WTC11 (cell line): ENCODE data around the gene ZFHX3. TPM values are rescaled to one million over a fixed set of nuclear protein-coding genes. Genes with fewer than 3 reads are reported as not detected.

Source experiments
- ATAC-seq: fragments of 200-7000 bp; cut with Tn5 transposase; 2 replicates; pipeline ENCODE4 v1.10.0; 2021; ENCODE audit warnings: mild to moderate bottlenecking, moderate library complexity
- CTCF ChIA-PET: fragments of 300-600 bp; sonication (Branson Sonifier 250); formaldehyde crosslinking; loops from one replicate; lab custom pipeline; 2021; ENCODE audit warnings: antibody characterized with exemption; lab: Charles Lee
- POLR2A ChIA-PET: fragments of 350-600 bp; sonication (Branson Sonifier 250); formaldehyde crosslinking; loops from one replicate; lab custom pipeline; 2021; ENCODE audit warnings: antibody characterized with exemption; lab: Charles Lee
- DNase-seq: peaks from one replicate; pipeline ENCODE4 v3.0.0; 2021; ENCODE audit warnings: low spot score
- H3K27ac Mint-ChIP-seq: 2 replicates; pipeline ENCODE4 v1.8.0; 2021; ENCODE audit warnings: mixed read lengths
- H3K27me3 Mint-ChIP-seq: 2 replicates; pipeline ENCODE4 v1.8.0; 2021; ENCODE audit warnings: low read depth, mild to moderate bottlenecking, moderate library complexity, mixed read lengths
- H3K36me3 Mint-ChIP-seq: 2 replicates; pipeline ENCODE4 v1.8.0; 2021; ENCODE audit warnings: mixed read lengths
- H3K4me1 Mint-ChIP-seq: 2 replicates; pipeline ENCODE4 v1.8.0; 2022; ENCODE audit warnings: mixed read lengths
- H3K4me3 Mint-ChIP-seq: 2 replicates; pipeline ENCODE4 v1.8.0; 2021; ENCODE audit warnings: mild to moderate bottlenecking, moderate library complexity, mixed read lengths
- H3K9me3 Mint-ChIP-seq: 2 replicates; pipeline ENCODE4 v1.8.0; 2021; ENCODE audit warnings: mixed read lengths
- AFF4 ChIP-seq: sonication (generic); formaldehyde crosslinking; IDR thresholded peaks from 2 replicates; pipeline ENCODE4 v1.8.1; 2023; ENCODE audit warnings: mild to moderate bottlenecking, missing genetic modification reagents, borderline replicate concordance
- ARID4B ChIP-seq: sonication (generic); formaldehyde crosslinking; IDR thresholded peaks from 2 replicates; pipeline ENCODE4 v1.8.0; 2023; ENCODE audit warnings: missing genetic modification reagents, mild to moderate bottlenecking, borderline replicate concordance
- ATF1 ChIP-seq: sonication (generic); formaldehyde crosslinking; IDR thresholded peaks from 2 replicates; pipeline ENCODE4 v1.8.1; 2023; ENCODE audit warnings: mild to moderate bottlenecking, moderate library complexity, missing genetic modification reagents
- CREB1 ChIP-seq: sonication (generic); formaldehyde crosslinking; IDR thresholded peaks from 2 replicates; pipeline ENCODE4 v1.8.0; 2023; ENCODE audit warnings: mild to moderate bottlenecking, missing genetic modification reagents
- CREM ChIP-seq: sonication (generic); formaldehyde crosslinking; IDR thresholded peaks from 2 replicates; pipeline ENCODE4 v1.8.1; 2022; ENCODE audit warnings: mild to moderate bottlenecking, missing genetic modification reagents, moderate library complexity
- ERG ChIP-seq: fragments of 250-450 bp; sonication (Bioruptor Pico); IDR thresholded peaks from 2 replicates; pipeline ENCODE4 v1.8.0; 2021; ENCODE audit warnings: mild to moderate bottlenecking
- ESRRA ChIP-seq: sonication (generic); formaldehyde crosslinking; IDR thresholded peaks from 2 replicates; pipeline ENCODE4 v1.8.1; 2022; ENCODE audit warnings: mild to moderate bottlenecking, missing genetic modification reagents, borderline replicate concordance
- IRF2 ChIP-seq: sonication (generic); formaldehyde crosslinking; IDR thresholded peaks from 2 replicates; pipeline ENCODE4 v1.8.0; 2022; ENCODE audit warnings: low read depth, missing genetic modification reagents, borderline replicate concordance
- JUN ChIP-seq: sonication (generic); formaldehyde crosslinking; IDR thresholded peaks from 2 replicates; pipeline ENCODE4 v1.8.0; 2023; ENCODE audit warnings: mild to moderate bottlenecking, missing genetic modification reagents
- MLX ChIP-seq: sonication (generic); formaldehyde crosslinking; IDR thresholded peaks from 2 replicates; pipeline ENCODE4 v1.8.1; 2023; ENCODE audit warnings: mild to moderate bottlenecking, missing genetic modification reagents, moderate library complexity
- NFATC4 ChIP-seq: fragments of 250-450 bp; sonication (Bioruptor Pico); IDR thresholded peaks from 2 replicates; pipeline ENCODE4 v1.9.0; 2021; ENCODE audit warnings: mild to moderate bottlenecking
- NFYB ChIP-seq: sonication (generic); formaldehyde crosslinking; conservative IDR thresholded peaks from 2 replicates; pipeline ENCODE4 v1.8.0; 2022; ENCODE audit warnings: low read depth, missing genetic modification reagents
- NR3C1 ChIP-seq: sonication (generic); formaldehyde crosslinking; conservative IDR thresholded peaks from 2 replicates; pipeline ENCODE4 v1.8.1; 2023; ENCODE audit warnings: low read depth, mild to moderate bottlenecking, missing genetic modification reagents
- PRDM15 ChIP-seq: sonication (generic); formaldehyde crosslinking; IDR thresholded peaks from 2 replicates; pipeline ENCODE4 v1.8.0; 2022; ENCODE audit warnings: missing genetic modification reagents
- SMAD3 ChIP-seq: sonication (generic); formaldehyde crosslinking; IDR thresholded peaks from 2 replicates; pipeline ENCODE4 v1.8.0; 2022; ENCODE audit warnings: missing genetic modification reagents, mild to moderate bottlenecking, borderline replicate concordance
- TCF7 ChIP-seq: sonication (generic); formaldehyde crosslinking; IDR thresholded peaks from 2 replicates; pipeline ENCODE4 v1.8.0; 2022; ENCODE audit warnings: mild to moderate bottlenecking, low read depth, missing genetic modification reagents, moderate library complexity
- USF1 ChIP-seq: sonication (generic); formaldehyde crosslinking; IDR thresholded peaks from 2 replicates; pipeline ENCODE4 v1.8.0; 2022; ENCODE audit warnings: mild to moderate bottlenecking, missing genetic modification reagents
- ZNF232 ChIP-seq: sonication (generic); formaldehyde crosslinking; IDR thresholded peaks from 2 replicates; pipeline ENCODE4 v1.8.0; 2022; ENCODE audit warnings: mild to moderate bottlenecking, missing genetic modification reagents
- ZNF317 ChIP-seq: sonication (generic); formaldehyde crosslinking; IDR thresholded peaks from 2 replicates; pipeline ENCODE4 v1.8.1; 2023; ENCODE audit warnings: low read depth, mild to moderate bottlenecking, moderate library complexity, missing genetic modification reagents, borderline replicate concordance
- total RNA-seq: library from RNA; stranded (reverse); gene quantifications from 3 replicates; pipeline ENCODE4 v1.2.3, GENCODE V29; 2021

Gene ZFHX3
- total RNA-seq, 1 experiment from 2014 or later: 5.7 TPM

GRCh38 chr16:72917051-72917450, 130.9 kb downstream of the ZFHX3 start:
- no peaks in the 10 kb centered on the region for H3K9me3 Mint-ChIP-seq
- no peak for TF ChIP-seq MLX (CRISPR knock-in tag)
- TF ChIP-seq JUN (CRISPR knock-in tag): no peak
- no peak for TF ChIP-seq ZNF317 (CRISPR knock-in tag)
- TF ChIP-seq CREM: no peak
- no peak for DNase-seq
- no peak for ATAC-seq
- H3K4me3 Mint-ChIP-seq: no peak overlapping the region
- no peak overlapping the region for H3K27ac Mint-ChIP-seq
- no peaks in the 10 kb centered on the region for H3K27me3 Mint-ChIP-seq
- POLR2A ChIA-PET: no interaction called here
- CTCF ChIA-PET: no interaction called here
- H3K36me3 Mint-ChIP-seq: no peaks in the 10 kb centered on the region
- peaks cover 7% of the 10 kb centered on the region for H3K4me1 Mint-ChIP-seq

- Mint-ChIP-seq H3K4me3 (no peak overlapping the region), H3K27me3 (no peaks in the 10 kb centered on the region), H3K27ac (no peak overlapping the region), H3K36me3 (no peaks in the 10 kb centered on the region), H3K9me3 (no peaks in the 10 kb centered on the region), H3K4me1 (peaks cover 17% of the 10 kb centered on the region)
- ChIA-PET POLR2A (no interaction called here), CTCF (no interaction called here)
- ATAC-seq: no peak
- DNase-seq: no peak
- TF ChIP-seq ESRRA (no peak), ATF1 (no peak), NR3C1 (CRISPR knock-in tag) (no peak), NFATC4 (CRISPR knock-in tag) (no peak), ZNF232 (CRISPR knock-in tag) (no peak), CREM (no peak), USF1 (CRISPR knock-in tag) (no peak), IRF2 (no peak), CREB1 (CRISPR knock-in tag) (no peak), ERG (no peak), NFYB (CRISPR knock-in tag) (no peak), ARID4B (CRISPR knock-in tag) (no peak), SMAD3 (no peak), MLX (CRISPR knock-in tag) (no peak), AFF4 (no peak), TCF7 (CRISPR knock-in tag) (no peak), PRDM15 (CRISPR knock-in tag) (no peak)
Observed at GRCh38 chr16:72915331-72915730, 132.6 kb downstream of the ZFHX3 start.
